NCI-H524 treated with DMSO at 0.1 percent for 48 hours (cell line): Measurements from ENCODE around the gene UEVLD.

ENCODE experiments used
- DNase-seq: peaks from one replicate; lab custom pipeline; 2025; lab: John Stamatoyannopoulos, UW

The UEVLD gene

DNA sequence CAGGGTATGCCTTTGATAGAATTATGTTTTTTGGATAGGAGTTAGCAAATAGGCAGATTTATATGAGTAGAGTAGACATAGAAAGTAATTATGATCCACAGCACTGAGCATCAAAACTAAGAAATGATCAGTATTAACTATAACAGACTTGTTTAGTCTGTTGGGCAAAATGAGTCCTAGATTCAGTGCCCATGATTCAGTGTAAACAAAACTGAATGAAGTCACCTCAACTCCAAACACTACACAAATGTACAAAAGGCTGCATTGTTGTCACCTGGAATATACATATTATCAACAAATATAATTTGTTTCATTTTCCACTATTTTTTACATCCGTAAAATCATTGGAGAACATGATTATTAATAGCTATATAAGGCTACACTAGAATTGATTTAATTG is 6.7 kb downstream of the UEVLD start:
- DNase-seq, result no peak

DNA sequence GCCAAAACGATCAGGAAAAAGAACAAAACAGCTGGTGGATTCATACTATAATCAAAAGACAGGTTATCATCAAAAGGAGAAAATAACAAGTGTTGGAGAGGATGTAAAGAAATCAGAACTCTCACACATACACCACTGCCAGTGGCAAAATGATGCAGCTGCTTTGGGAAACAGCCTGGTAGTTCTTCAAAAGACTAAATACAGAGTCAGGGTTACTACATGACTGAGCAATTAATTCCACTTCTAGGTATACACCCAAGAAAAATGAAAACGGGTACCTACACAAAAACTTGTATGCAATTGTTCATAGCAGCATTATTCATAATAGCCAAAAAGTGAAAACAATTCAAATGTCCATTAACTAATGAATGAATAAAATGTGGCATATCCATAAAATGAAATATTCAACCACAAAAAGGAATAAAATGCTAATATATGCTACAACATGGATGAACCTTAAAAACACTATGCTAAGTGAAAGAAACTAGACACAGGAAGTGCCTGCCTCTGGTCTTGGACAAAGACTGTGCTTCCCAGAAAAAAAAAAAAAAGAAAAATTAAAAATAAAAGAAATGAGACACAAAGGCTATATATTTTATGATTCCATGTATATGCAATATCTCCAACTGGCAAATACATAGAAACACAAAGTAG is 8.3 kb downstream of the UEVLD start:
- no peak for DNase-seq

DNA sequence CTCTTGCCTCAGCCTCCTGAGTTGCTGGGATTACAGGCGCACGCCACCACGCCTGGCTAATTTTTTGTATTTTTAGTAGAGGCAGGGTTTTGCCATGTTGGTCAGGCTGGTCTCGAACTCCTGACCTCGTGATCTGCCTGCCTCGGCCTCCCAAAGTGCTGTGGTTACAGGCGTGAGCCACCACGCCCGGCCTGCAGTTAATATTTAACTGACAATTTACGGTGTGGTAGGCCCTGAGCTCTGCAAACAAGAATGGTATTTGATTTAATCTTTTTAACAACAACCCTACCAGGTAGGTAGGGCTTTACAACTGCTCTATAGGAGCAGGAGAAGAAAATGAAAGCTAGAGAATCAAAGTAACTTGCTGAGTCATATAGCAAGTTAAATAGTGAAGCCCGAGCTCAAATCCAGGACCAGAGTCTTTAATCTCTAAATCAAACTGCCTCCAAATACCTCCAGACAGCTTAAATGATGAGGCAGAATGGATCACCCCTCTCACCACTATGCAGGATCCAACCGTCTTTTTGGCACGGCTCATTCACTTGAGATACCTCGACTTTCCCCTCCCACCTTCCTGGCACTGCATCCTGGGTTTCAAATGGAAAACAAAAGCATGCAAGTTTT is 9.4 kb downstream of the UEVLD start:
- no peak for DNase-seq

DNA sequence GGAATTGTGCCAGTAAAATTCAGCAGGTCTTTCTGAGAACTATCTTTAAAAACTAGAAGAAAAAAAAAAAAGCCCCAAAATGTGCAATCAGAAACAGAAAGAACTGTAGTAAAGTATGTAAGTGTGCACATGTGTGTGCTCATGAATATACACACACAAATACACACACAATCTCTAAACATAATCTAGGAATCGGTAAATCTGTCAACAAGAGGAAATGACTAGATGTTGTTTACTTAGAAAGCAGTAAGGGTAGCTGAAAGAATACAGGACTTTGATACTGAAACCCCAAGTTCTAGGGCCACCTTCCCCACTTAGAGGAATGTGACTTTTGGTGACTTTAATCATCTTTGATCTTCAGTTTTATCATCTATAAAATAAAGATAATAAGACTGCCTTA is 13.2 kb downstream of the UEVLD start:
- DNase-seq, result no peak

DNA sequence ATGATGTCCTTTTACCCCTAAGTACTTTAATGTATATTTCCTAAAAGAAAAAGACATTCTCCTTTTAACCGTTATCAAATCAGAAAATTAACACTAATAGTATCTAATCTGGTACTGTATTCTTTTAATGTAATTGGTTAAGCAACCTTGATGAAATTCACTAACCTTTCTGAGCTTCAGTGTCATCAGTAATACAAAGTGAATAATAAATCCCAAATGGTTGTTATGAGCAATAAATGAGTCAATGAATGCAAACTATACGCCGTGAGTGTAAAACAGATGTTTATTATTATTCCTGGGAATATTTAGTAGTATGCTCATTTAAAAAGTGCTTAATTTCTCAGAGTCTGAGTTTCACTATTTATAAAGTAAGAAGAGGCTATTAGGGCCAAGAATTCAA is 21.5 kb downstream of the UEVLD start:
- DNase-seq, result no peak

DNA sequence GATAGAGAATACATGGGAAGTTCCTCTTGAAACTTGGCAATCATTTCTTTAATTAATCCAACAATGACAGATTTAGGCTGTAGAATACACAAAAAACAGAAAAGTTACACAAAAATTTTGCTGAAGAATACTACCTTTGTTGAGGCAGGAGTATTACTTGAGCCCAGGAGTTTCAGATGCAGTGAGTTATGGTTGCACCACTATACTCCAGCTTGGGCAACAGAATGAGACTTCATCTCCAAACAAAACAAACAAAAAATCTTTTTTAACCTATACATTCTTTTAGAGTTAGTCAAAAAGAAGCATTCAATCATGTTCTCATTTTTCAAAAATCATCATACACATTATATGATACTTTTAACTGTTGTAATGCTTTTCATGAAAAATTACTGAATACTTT is 22.1 kb downstream of the UEVLD start:
- DNase-seq, result no peak

DNA sequence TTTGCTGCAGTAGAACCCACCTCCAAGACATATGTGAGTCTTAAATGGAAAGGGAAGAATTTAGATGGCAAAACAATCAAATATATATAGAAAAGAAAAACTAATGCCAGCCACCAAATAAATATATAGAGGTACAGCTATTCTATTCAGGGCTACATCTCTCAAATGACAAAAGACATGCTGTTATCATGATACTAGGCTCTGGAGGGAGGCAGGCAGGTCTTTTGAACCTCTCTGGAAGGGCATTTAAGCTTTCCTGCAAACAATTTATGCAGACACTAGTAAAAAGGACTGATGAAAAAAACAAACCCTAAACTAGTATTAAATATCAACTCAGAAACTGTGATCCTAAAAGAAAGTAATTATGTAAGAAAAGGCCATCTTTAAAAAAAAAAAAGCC is 24.4 kb downstream of the UEVLD start:
- DNase-seq, result no peak

DNA sequence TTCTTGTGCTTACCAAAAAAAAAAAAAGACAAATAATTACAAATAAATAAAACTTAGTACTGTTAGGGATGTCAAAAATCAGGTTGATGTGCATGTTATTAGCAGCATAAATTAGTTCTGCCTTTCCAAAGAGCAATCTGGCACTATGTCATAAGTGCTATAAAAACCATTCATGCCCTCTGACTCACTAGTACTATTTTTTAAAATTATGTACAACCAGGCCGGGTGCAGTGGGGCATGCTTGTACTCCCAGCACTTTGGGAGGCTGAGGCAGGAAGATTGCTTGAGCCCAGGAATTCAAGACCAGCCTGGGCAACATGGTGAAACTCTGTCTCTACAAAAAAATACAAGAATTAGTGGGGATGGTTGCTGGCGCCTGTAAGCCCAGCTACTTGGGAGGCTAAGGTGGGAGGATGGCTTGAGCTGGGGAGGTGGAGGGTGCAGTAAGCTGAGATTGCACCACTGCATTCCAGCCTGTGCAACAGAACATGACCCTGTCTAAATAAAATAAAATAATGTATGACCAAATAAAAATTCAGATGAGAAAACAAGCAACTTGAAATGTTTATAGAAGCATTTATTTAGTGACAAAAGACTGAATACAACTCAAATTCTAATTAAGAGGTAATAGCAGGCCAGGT is 25.3 kb downstream of the UEVLD start:
- DNase-seq, result no peak

DNA sequence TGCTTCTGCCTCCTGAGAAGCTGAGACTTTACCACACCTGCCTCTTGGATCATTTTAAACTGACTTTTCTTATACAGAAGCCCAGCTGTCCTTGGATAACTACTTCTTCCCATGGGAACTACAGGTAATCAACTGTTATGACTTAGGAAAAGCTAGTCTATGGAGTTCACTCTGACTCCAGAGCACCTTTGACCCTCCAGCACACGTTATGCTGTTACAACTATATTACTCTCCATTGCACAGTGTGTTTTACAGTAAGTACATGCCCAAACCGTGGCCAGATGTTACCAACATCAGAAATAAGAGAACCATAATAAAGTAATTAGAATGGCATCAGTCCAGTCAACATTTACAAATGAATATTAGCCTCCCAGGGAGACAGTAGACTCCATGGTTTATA is 40.5 kb downstream of the UEVLD start:
- no peak for DNase-seq

DNA sequence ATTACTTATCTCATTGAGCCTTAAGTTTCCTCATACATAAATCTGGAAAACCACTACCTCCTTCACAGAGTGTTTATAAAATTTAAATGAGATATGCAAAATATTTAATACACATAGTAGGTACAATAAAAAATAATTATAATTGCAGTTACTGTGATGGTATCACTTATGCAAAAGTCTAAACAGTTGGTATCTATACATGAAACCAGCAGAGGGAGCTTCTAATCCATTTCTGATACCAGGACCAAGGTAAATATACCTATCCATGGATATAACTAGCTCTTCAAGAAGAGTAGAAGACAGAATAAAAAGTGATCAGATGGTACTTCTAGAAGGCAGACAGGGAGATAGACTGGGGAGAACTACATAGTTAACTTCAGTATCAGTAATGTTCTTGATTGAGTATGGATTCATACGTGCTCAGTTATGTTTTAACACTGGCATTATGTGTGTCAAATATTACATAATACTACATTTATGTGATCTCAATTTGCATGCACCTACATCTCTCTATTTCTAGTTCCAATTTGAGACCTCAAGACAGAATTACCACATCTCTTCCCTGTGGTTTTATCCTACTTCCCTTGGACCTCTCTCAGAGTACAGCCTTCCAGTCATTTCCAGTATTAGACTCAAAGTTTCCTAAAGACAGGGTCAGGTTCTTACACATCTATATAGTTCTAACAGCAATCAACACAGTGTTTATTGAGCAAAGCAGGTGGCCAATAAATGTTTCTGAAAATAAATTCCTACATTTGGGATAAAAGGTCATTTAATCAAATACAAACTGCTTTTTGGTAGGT is 48.1 kb downstream of the UEVLD start:
- DNase-seq, result no peak

DNA sequence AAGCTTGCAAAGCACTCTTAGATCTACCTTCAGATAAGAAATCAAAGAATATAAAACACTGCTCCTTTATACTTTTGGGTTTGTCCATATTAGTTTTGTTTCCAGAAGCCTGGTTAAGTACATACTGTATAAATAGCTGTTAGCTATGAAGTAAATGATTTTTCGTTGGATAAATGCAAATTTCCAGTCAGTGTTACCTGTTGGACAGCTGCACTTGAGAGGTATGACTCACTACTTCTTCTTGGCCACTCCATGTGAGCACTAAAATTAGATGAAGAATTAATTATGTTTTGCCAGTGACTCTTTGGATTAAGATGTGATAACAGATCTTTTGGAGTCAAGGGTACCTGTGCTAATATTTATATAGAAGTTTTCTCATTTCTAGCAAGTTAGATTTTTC is 52.3 kb downstream of the UEVLD start:
- no peak for DNase-seq

DNA sequence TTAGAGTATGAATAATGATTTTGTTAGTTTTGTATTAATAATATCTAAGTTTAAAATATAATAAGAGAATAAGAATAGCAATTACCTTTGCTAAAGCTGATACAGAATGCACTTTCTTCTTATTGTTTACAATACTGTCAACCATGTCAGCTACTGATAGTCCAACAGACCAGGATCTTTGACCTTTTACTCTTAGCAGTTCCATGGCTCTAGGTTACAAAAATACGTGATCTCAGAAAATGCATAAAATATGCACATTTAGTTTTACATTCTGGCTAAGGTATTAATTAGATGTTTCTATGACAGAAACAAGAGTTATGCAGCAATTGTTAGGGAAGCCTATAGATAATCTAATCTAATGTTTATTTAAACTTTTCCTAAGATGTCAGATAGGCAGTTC is 54.3 kb downstream of the UEVLD start:
- DNase-seq, result no peak

DNA sequence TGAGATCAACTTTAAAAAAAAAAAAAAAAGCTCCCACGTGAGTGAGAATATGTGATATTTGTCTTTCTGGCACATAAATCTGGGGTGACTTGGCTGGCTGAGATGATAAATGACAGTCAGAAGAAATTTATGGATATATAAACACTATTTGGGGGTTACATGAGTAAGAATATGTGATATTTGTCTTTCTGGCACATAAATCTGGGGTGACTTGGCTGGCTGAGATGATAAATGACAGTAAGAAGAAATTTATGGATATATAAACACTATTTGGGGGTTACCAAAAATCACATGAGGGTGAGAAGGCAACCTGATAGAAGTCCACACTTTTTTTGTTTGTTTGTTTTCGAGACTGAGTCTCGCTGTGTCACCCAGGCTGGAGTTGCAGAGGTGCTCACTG is 55.2 kb downstream of the UEVLD start:
- no peak for DNase-seq

DNA sequence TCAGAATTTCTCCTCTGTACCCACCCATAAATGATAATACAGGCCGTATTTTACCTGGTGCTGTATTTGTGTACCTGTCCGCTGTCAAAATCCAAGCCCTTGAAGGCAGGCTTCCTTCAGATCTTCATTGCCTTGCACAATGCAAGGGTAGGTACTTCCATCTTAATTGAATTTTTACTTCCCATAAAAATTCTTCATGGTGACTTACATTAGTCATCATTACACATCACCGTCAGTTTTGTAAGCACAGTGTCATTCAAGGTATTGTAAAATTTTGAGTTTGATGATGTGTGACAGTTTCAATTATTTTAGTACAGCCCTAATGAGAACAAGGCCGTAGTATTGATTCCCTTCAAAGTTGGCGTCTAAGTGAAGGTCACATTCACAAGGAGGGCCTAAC is 61.0 kb downstream of the UEVLD start:
- no peak for DNase-seq

DNA sequence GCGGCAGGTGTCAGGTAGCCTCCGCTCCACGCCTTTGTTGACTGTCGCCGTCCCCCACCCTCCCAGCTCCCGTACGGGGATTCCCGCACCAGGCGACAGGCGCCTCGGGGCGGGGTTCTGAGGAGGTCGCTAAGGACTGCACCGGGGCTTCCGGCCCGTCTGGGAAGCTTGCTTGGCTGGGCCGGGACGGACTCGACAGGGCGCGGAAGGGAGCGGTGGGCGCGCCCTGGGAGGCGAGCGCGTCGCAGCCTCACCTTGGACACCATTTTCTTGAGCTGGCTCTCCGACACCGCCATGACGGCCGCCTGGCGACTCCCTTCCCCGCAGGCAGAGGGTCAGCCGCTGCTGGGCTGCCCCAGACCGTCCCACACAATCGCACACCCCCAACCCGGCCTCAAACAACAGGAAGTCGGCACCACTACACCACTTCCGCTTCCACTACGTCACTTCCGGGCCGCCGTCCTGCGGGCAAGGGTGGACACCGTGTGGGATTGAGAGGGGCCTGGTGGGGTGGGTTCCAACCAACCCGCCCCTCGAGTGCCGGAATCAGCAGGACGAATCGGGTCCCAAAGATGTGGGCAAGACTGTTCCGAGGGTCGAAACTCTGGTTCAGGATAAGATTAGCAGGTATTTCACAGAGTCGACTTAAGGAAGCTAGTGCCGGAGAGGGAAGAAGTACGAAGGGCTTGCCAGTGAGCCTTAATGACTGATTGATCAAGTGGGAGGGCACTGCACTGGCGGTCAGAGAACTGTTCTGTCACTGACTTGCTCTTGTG is 61.8 kb downstream of the UEVLD start, which contains the start of gene TSG101:
Gene TSG101, minus strand, starts transcription at position 422 of the 776 bp plus-strand sequence. Its CDS starts 126 bp downstream, at position 296.
- peak; percentile 49 for DNase-seq

DNA sequence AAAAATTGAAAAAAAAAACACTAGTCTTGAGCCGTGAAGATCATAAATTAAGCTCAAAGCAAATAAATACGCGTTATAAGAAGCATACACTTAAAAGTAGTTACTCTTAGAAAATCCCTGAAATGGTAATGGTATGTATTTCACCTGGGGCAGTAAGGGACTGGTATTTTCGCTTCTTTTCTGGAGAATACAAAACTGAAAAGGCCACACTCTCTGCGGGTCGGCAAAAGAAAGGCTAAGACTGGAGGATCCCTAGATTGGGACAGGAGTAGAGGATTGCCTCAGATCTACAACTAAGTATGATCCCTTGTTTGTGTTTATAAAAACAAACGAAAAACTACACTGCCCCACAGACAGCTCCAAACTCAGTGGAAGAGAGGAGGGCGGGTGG is 62.4 kb downstream of the UEVLD start:
- no peak for DNase-seq

DNA sequence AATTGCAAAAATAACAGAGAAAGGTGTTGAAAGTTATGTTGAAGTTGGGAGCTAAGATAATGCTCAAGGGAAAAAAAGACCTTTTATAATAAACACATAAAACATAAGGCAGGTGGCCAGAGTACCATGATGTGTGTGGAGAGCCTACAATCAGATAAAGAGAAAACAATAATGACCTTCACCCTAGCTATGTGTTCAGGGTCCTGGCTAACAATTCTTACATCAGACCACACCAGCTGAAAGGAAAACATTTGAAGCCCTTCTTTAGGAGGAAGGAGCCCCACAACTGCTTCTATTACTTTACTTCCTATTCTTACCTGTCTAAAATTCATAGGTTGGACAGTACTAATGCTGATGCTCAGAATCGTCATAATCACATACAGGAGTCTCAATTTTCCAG is 64.3 kb downstream of the UEVLD start:
- DNase-seq, result no peak

DNA sequence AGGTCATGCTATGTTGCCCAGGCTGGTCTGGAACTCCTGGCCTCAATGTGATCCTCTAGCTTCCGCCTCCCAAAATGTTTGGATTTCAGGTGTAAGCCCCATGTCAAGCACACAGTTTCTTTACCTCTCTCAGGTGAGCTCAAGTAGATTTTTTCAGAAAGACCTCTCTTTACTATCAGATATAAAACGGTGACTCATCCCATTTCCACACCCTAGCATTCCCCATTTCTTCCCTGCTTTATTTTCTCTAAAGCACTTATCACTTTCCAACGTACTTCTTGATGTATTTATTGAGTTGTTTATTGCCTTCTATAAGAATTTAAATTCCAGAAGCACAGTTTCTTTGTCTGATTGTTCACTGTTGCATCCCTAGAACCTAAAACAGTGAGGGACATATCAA is 65.5 kb downstream of the UEVLD start:
- no peak for DNase-seq

DNA sequence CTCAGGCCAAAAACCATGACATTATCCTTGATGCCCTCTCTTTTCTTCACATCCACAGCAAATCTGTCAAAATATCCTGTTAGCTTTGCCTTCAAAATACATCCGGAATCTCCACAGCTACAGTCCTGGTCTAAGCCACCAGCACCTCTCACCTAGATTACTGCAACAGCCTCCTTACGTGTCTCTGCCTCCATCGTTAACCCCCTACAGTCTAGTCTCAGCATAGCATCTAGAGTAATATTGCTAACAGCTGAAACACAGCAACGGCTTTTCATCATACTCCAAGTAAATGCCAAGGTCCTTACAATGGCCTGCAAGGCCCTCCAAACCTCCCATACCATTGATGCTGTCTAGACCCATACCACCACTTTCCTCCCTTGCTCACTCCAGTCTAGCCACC is 66.1 kb downstream of the UEVLD start:
- DNase-seq, result no peak

DNA sequence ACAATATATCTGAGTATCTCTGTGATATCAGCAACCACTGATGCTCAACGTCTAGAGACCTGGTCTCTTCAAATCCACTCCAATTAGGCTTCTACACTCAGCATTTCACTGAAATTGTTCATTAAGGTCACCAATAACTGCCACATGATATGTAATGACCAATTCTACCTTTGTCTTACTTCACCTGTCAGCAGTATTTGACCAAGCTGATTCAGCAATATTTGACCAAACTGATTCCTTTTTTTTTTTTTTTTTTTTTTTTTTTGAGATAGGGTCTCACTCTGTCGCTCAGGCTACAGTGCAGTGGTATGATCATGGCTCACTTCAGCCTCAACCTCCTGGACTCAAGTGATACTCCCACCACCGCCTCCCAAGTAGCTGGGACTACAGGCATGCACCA is 67.4 kb downstream of the UEVLD start:
- DNase-seq, result no peak

DNA sequence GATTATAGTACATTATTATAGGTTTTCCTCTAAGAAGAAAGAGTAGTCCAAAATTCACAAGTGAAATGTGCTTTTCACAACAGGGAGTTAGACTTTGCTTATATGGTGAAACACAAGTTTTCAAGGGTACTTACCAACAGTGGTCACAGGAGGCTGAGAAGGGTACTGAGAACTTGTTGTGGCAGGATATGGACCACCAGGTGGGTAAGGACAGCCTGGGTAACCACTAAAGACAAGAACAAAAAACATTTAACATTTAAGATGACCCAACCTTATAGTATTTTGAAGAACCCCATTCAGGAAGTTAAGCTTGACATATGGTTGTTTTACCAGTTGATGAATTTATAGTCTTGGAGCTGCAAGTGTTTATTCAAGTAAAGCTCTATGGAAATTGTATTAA is 86.2 kb downstream of the UEVLD start:
- DNase-seq, result no peak

DNA sequence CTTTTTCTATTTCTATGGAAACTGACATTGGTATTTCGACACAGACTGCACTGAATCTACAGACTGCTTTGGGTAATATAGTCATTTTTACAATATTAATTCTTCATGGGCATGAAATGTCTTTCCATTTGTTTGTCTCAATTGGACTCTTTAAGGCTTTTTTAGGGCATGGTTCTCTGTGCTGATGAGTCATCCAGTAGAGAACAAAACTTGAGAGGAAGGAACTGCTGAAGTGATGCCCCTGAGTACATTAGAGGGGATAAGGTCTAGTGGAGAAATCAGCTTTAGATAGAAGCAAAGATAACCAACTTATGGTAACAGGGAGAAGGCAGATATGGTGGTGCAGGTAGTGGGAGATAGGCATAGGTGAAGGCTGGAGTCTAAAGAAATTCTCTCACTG is 86.9 kb downstream of the UEVLD start:
- no peak for DNase-seq
